ENCODE results near the gene AK8.

DNA sequence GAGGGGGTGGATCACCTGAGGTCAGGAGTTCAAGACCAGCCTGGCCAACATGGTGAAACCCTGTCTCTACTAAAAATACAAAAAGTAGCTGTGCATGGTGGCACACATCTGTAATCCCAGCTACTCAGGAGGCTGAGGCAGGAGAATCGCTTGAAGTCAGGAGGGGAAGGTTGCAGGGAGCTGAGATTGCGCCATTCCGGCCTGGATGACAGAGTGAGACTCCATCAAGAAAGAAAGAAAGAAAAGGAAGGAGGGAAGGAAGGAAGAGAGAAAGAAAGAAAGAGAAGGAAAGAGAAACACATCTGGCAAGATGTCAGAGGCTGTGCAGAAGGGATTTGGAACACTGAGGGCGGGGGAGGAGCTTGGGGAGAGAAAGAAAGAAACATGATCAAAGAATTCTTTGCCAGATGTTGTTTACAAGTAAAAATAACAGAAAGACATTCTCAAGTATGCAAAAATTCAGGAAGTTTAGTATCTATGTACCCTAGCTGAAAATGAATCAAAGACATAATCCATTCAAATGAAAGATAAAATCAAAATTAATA lies 93.7 kb downstream of the AK8 start:
- TF ChIP-seq POLR2A (IDR thresholded peaks at IDR 0.05; ENCODE audit: low read depth, low read length) = no peak
- no peak for TF ChIP-seq CEBPB (IDR thresholded peaks at IDR 0.05; ENCODE audit: low read depth, low read length)
- TF ChIP-seq, protein P1, sequence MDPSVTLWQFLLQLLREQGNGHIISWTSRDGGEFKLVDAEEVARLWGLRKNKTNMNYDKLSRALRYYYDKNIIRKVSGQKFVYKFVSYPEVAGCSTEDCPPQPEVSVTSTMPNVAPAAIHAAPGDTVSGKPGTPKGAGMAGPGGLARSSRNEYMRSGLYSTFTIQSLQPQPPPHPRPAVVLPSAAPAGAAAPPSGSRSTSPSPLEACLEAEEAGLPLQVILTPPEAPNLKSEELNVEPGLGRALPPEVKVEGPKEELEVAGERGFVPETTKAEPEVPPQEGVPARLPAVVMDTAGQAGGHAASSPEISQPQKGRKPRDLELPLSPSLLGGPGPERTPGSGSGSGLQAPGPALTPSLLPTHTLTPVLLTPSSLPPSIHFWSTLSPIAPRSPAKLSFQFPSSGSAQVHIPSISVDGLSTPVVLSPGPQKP (IDR thresholded peaks at IDR 0.05; ENCODE audit: borderline replicate concordance, low read depth, low read length) = no peak
- TF ChIP-seq RAD21 (IDR thresholded peaks at IDR 0.05; ENCODE audit: low read length) = no peak
- TF ChIP-seq, protein P2, sequence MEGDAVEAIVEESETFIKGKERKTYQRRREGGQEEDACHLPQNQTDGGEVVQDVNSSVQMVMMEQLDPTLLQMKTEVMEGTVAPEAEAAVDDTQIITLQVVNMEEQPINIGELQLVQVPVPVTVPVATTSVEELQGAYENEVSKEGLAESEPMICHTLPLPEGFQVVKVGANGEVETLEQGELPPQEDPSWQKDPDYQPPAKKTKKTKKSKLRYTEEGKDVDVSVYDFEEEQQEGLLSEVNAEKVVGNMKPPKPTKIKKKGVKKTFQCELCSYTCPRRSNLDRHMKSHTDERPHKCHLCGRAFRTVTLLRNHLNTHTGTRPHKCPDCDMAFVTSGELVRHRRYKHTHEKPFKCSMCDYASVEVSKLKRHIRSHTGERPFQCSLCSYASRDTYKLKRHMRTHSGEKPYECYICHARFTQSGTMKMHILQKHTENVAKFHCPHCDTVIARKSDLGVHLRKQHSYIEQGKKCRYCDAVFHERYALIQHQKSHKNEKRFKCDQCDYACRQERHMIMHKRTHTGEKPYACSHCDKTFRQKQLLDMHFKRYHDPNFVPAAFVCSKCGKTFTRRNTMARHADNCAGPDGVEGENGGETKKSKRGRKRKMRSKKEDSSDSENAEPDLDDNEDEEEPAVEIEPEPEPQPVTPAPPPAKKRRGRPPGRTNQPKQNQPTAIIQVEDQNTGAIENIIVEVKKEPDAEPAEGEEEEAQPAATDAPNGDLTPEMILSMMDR (conservative IDR thresholded peaks at IDR 0.05; ENCODE audit: low read depth, low read length) = no peak
- TF ChIP-seq, protein P3, sequence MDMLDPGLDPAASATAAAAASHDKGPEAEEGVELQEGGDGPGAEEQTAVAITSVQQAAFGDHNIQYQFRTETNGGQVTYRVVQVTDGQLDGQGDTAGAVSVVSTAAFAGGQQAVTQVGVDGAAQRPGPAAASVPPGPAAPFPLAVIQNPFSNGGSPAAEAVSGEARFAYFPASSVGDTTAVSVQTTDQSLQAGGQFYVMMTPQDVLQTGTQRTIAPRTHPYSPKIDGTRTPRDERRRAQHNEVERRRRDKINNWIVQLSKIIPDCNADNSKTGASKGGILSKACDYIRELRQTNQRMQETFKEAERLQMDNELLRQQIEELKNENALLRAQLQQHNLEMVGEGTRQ (IDR thresholded peaks at IDR 0.05; ENCODE audit: low read depth, low read length) = no peak
- TF ChIP-seq RFX5 (IDR thresholded peaks at IDR 0.05; ENCODE audit: low read depth, low read length) = no peak
- no peak for TF ChIP-seq SMC3 (IDR thresholded peaks at IDR 0.05; ENCODE audit: low read depth, low read length)
- TF ChIP-seq NFE2L2 (IDR thresholded peaks at IDR 0.05; ENCODE audit: low read depth, low read length) = no peak
- no peak for TF ChIP-seq MAFK (IDR thresholded peaks at IDR 0.05; ENCODE audit: low read depth, low read length)
- no peak for TF ChIP-seq MAZ (IDR thresholded peaks at IDR 0.05; ENCODE audit: borderline replicate concordance, low read depth, low read length)
- no peak for TF ChIP-seq MXI1 (IDR thresholded peaks at IDR 0.05; ENCODE audit: borderline replicate concordance, low read depth, low read length)
- no peak for TF ChIP-seq FOS (IDR thresholded peaks at IDR 0.05; ENCODE audit: low read depth, low read length)

Data from IMR-90 (cell line).